Activated CD4-positive, alpha-beta T cell treated with anti-CD3 and anti-CD28 coated beads, Interleukin-2, Interleukin-4, amounts not matched to agents 100 ng/mL and 50 ng/mL, durations not matched to agents 16 hours and 8 hours (primary cell): Measurements from ENCODE around the gene TET2.

ENCODE experiments used
- DNase-seq: peaks from one replicate; pipeline ENCODE4 v3.0.0-alpha.2; 2020; ENCODE audit warnings: low spot score

TET2 gene

GRCh38 chr4:105234582-105234981, 87.9 kb downstream of the TET2 start:
- no peak for DNase-seq

- DNase-seq: no peak
These were observed 89.7 kb downstream of the TET2 start for GRCh38 chr4:105236202-105236915.

- DNase-seq: no peak
These were observed 90.2 kb downstream of the TET2 start for GRCh38 chr4:105236916-105237311.

GRCh38 chr4:105240037-105240436, 93.4 kb downstream of the TET2 start:
- DNase-seq: no peak

DNA sequence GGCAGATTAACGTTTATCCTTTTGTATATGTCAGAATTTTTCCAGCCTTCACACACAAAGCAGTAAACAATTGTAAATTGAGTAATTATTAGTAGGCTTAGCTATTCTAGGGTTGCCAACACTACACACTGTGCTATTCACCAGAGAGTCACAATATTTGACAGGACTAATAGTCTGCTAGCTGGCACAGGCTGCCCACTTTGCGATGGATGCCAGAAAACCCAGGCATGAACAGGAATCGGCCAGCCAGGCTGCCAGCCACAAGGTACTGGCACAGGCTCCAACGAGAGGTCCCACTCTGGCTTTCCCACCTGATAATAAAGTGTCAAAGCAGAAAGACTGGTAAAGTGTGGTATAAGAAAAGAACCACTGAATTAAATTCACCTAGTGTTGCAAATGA, 94.8 kb downstream of the TET2 start:
- no peak for DNase-seq

GRCh38 chr4:105243446-105243845, 96.8 kb downstream of the TET2 start:
- no peak for DNase-seq

GRCh38 chr4:105246712-105247111, 100.0 kb downstream of the TET2 start:
- DNase-seq: no peak

GRCh38 chr4:105248613-105249012, 101.9 kb downstream of the TET2 start:
- no peak for DNase-seq

DNA sequence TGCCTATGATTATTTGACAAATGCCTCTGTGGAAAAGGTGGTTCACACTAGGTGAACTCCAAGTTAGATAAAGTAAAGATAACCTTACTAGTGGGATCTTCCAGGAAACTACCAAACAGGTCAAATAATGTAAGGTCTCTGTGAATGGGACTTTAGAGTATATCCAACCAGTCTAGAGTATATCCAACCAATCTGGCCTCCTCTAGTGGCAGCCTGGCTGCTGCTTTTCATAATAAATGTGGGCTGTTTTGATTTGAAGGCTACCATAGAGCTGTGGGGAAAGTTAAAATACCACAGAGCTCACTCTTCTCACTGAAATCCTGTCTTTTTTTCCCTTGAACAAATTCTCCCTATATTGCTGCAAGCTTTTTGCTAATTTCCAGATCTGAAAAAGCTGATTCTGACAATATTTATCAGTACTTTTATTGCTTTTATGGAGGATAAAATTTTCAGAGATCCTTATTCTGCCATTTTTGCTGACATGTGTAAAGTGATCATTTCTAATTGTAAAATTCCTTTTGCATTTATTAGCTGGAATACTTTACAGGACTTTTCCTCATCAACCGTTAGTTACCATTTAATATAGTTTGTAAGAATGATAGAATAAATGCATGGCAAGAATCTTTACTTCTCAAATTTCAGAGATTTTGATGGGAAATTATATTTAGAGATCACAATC, 111.3 kb downstream of the TET2 start:
- DNase-seq: no peak

GRCh38 chr4:105265689-105266088, 119.0 kb downstream of the TET2 start:
- DNase-seq: no peak

- no peak for DNase-seq
These were observed 120.6 kb downstream of the TET2 start for GRCh38 chr4:105267280-105267679.

- DNase-seq: no peak
These were observed 125.3 kb downstream of the TET2 start for GRCh38 chr4:105272002-105272401.

DNA sequence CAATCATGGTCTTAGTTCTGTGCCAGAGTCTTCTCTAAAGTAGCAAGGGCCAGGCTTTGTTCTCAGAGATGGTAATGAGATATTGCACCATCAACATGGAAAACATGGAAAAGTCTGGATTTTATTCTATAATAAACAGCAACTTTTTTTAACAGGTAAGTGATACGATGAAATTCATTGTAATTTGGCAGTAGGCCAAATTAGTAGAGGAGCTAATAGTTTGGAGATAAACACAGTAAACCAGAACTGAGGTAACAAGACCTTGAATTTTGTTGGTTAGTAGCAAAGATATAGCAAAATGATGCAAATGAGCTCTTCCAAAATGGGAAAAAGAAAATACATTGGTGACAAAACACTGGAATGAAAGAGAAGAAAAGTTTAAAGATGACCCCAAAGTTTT, 126.6 kb downstream of the TET2 start:
- DNase-seq: no peak

GRCh38 chr4:105274090-105274489, 127.4 kb downstream of the TET2 start:
- DNase-seq: no peak

DNA sequence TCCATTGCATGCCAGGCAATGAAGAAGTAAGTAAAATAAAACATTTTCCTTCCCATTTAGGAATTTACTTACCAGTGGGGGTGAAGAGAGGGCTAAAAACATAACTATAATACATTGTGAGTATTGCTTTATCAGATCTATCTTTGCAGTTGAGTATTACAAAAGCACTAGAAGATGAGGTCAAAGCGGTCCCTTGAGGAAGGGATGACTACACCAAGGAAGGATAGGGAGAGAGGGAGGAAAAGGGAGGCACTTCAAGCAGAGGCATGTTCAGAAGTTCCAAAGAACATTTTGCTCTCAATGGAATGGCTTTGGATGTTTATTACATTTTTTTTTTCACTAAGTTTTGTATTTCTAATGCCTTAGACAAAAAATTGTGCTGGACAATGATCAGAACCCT, 127.8 kb downstream of the TET2 start:
- DNase-seq: no peak

DNA sequence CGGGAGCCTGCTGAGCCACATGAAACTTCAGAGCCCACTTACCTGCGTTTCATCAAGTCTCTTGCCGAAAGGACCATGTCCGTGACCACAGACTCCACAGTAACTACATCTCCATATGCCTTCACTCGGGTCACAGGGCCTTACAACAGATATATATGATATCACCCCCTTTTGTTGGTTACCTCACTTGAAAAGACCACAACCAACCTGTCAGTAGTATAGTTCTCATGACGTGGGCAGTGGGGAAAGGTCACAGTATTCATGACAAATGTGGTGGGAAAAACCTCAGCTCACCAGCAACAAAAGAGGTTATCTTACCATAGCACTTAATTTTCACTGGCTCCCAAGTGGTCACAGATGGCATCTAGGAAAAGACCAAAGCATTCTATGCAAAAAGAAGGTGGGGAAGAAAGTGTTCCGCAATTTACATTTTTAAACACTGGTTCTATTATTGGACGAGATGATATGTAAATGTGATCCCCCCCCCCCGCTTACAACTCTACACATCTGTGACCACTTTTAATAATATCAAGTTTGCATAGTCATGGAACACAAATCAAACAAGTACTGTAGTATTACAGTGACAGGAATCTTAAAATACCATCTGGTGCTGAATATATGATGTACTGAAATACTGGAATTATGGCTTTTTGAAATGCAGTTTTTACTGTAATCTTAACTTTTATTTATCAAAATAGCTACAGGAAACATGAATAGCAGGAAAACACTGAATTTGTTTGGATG, 129.9 kb downstream of the TET2 start:
- DNase-seq: no peak

DNA sequence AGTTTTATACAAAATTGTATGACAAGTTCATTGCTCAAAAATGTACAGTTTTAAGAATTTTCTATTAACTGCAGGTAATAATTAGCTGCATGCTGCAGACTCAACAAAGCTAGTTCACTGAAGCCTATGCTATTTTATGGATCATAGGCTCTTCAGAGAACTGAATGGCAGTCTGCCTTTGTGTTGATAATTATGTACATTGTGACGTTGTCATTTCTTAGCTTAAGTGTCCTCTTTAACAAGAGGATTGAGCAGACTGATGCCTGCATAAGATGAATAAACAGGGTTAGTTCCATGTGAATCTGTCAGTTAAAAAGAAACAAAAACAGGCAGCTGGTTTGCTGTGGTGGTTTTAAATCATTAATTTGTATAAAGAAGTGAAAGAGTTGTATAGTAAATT, 131.0 kb downstream of the TET2 start:
- DNase-seq: no peak

DNA sequence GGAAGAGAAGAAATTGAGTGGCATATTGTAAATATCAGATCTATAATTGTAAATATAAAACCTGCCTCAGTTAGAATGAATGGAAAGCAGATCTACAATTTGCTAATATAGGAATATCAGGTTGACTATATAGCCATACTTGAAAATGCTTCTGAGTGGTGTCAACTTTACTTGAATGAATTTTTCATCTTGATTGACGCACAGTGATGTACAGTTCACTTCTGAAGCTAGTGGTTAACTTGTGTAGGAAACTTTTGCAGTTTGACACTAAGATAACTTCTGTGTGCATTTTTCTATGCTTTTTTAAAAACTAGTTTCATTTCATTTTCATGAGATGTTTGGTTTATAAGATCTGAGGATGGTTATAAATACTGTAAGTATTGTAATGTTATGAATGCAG, 132.6 kb downstream of the TET2 start:
- no peak for DNase-seq

- no peak for DNase-seq
These were observed 133.9 kb downstream of the TET2 start for GRCh38 chr4:105280338-105281123.

DNA sequence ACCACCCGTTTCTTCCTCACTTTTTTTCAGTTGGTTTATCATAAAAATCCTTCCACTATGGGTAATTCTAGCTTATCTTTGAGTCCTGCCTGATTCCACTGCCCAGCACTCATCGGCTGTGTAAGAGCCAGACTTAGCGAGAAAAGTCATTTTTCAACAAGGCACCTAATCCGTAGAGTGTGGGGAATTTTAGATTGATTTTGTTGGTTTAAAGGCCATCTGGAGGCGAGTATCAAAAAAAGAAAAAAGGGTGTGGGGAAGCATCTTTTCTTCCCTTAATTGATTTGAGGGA, 134.4 kb downstream of the TET2 start:
- DNase-seq: no peak

- no peak for DNase-seq
These were observed 135.8 kb downstream of the TET2 start for GRCh38 chr4:105282489-105282888.

DNA sequence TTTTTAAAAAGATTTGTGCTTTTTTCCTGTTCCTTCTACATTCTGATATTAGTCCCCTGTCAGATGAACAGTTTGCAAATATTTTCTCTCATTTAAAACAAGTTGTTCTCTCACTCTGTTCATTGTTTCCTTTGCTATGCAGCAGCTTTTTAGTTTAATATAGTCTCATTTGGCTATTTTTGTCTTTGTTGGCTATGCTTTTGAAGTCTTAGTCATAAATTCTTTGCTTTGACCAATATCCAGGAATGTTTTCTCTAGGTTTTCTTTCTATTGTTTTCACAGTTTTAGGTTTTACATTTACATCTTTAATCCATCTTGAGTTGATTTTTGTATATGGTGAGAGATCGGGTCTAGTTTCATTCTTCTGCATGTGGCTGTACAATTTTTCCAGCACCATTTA, 136.8 kb downstream of the TET2 start:
- DNase-seq: no peak

- DNase-seq: no peak
These were observed 141.4 kb downstream of the TET2 start for GRCh38 chr4:105288121-105288520.
